CD4-positive, alpha-beta T cell treated with Interleukin-15 for 4 hours (primary cell): ENCODE measurements around the gene ALG14.
"Not testable (repeated sequence)": the region's sequence is repeated elsewhere in the genome, so short reads cannot be mapped to it uniquely, and the experiment has no call there.

ENCODE experiments used
- DNase-seq: peaks from one replicate; pipeline ENCODE4 v3.0.0-alpha.2; 2020; ENCODE audit warnings: low spot score

ALG14 gene

GRCh38 chr1:95006681-95007080 lies 66.1 kb downstream of the ALG14 start:
- DNase-seq, result no peak

GRCh38 chr1:95005584-95005983 lies 67.2 kb downstream of the ALG14 start:
- no peak for DNase-seq

GRCh38 chr1:95004013-95004412 lies 68.7 kb downstream of the ALG14 start:
- no peak for DNase-seq

GRCh38 chr1:95003433-95003738 lies 69.4 kb downstream of the ALG14 start:
- no peak for DNase-seq

DNA sequence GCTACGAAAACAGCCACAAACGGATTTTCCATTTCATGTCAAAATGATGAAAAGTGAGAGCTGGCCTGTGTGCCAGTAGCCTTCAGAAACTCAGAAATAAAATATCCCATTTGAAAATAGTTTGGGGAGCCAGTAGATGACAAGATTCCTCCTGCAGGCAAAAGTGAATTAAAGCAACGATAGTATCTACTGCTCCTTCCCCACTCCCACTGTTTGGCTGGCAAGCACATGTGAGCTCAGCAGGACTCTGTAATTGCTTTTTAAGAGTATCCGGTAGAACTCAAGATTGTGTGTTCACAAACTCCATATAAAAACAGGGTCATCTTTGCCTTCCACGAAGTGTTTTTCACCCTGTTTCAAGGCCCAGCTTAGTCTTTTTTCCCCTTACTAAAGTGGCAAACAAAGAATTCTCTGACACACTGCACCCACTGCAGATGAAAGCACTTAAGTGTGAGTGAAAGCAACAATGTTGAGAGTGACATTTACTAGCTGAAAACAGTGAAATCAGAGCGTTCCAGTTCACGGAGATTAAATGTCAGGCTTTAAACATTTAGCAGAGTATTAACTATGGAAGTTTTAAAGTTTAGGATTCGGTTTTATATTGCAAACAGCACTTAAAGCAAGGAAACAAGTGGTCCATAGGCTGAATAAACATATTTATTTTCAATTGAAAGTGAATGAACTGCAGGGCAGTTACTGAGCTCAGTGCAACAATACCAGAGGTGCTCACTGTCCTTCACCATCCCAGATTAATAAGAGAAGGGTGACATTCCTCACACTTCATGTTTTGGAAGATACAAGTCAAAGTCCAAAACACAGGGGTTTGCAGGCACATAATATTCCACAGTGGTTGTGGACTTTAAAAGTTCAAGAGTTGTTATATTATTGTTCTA lies 70.0 kb downstream of the ALG14 start:
- DNase-seq, result no peak

DNA sequence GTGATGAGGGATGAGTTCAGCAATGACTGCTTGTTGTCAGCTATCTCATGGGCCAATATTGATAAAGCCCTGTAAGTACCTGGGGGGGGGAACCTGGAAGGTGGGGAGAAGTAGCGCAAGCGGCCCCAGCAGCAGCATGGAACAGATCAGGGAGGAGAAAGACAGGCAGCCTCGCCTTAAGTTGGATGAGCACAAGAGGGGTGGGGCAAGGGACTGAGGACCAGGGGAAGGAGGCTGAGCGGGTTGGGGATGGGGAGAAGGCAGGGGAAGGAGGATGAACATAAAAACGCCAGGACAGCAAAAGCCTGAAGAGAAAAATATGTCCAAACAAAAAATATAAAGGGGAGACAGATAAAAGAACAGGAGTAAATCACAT lies 70.6 kb downstream of the ALG14 start:
- DNase-seq, result no peak

DNA sequence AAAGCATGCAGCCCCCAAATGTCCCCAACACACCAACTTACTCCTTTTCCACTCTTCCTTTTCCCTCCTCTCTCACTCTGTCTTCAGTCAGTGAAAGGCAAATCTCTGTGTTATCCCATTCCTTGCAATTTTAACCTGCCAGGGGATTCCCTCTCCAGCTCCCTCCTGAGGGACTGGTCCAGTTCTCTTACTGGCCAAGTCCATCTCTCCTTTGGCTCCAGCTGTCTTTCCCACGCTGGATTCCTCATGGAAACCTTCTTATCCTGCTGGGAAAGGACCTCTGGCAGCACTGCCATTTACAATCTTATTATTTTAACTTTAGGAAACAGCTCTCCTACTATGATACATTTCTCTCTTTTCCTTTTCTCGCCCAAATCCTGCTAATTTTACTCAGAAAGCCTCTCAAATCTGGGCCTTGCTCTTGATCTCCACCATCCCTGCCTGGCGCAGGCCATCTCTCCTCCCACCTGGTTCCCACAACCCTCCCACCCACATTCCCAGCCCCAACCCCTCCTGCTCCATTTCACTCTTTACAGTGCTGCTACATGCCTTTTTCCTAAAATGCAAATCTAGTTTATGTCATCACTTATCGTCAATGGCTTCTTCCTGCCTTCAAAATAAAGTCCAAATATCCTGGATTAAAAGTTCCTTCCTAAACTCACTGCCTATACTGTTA lies 73.2 kb downstream of the ALG14 start:
- no peak for DNase-seq

GRCh38 chr1:94998748-94999147 lies 74.0 kb downstream of the ALG14 start:
- no peak for DNase-seq

DNA sequence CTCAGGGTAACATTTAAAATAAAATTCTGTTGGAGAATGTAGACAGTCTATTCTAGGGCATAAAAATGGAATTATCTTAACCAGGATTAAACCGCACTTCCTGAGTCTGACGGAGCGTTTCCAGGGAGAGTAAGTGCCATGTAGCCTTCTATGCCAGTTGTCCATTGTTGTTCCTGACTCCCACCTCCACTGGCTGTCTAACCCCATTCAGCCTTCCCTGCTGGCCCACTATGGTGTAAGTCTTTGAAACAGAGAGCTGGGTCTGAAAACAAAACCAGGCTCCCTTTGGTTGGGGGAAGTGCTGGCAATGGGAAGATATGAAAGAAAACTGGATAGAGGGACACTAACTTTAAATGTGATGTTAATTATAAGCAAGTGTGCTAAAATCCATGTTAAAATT lies 74.6 kb downstream of the ALG14 start:
- DNase-seq, result no peak

DNA sequence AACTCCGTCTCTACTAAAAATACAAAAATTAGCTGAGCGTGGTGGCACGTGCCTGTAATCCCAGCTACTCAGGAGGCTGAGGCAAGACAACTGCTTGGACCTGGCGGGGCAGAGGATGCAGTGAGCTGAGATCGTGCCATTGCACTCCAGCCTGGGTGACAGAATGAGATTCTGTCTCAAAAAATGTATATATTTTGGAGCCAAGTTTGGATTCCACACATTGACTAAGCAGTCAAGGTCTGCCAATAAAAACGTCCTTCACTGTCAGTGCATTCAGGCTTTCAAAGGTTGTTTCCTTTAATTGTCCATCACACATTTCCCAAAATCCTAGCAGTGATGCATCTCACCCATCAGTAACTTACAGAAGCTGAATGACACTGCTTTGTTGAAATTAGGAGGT lies 77.2 kb downstream of the ALG14 start:
- not testable (repeated sequence) for DNase-seq

GRCh38 chr1:94994805-94995204 lies 77.9 kb downstream of the ALG14 start:
- DNase-seq, result no peak

DNA sequence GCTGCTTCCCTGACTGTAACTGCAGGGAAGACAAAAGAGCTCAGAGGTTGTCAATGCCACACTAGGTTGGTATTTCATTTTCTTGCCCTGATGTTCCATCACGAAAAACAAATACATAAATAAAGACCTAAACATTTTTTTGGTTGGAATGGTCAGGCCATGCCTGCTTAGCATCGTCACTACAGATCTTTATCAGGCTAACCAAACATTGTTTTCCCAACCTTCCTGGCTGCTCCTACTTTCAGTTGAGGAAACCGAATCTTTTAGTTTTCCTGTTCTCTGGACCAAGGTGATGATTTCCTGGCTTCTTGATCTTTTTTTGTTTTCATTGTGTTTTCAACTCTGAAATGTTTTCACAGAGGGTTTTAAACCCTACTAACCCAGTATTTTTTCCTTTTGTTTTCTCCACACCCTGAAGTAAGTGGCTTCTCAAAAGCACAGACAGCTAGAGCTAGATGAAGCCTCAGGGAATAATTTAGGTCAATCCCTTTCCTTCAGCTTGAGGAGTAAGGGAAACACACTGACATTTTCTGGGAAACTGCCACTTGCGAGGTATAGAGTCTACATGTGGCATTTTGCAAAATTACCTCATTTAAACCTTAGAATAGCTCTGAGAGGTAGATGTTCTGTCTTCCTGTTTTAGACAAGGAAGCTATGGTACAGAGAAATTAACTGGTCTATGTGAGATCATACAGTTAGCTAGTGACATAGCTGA lies 78.7 kb downstream of the ALG14 start:
- DNase-seq, result no peak

- no peak for DNase-seq
These were observed 79.7 kb downstream of the ALG14 start for GRCh38 chr1:94992863-94993563.

- no peak for DNase-seq
These were observed 80.6 kb downstream of the ALG14 start for GRCh38 chr1:94992161-94992560.

DNA sequence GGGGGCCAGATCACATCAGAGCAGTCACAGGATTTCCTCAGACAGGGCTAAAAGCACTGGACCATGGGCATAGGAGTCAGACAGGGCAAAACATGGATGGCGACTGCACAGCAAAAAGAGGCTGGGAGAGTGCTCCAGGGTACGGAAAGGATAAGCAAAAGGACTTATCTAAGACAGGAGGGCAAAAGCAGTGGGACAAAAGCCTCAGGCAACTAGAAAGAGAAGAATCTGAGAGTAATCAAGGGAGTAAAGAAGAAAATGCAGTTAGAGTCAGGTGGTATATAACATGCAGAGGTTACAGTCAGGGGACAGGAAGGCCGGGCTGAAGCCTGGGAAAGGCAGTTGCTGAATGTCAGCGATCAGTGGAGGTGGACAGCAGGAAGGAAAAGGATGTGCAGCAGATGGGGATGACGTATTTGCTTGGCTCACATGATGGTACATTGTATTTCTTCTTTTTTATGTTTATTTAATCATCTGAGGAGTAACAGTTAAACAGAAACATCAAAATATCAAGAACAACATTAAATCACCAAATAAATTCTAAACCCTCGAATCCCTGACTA lies 82.8 kb downstream of the ALG14 start:
- DNase-seq, result no peak

DNA sequence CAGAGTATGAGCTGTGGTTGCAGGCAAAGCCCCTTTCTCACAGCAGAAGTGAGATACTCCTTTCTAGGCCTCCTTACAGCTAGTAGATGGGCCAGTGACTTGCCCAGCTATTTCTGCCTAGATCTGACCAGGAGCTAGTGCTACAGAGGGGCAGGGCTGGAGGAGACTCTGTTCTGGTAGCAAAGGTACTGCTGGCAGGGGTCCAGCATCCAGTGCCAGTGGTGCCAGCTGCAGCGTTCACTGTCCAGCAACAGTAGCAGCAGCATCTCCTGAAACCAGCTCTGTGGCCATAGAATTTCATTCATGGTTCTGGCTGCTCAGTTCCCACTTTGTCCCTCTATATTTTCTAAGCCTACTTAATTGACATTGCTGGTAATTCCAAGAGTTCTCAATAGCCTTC lies 83.4 kb downstream of the ALG14 start:
- DNase-seq, result no peak

DNA sequence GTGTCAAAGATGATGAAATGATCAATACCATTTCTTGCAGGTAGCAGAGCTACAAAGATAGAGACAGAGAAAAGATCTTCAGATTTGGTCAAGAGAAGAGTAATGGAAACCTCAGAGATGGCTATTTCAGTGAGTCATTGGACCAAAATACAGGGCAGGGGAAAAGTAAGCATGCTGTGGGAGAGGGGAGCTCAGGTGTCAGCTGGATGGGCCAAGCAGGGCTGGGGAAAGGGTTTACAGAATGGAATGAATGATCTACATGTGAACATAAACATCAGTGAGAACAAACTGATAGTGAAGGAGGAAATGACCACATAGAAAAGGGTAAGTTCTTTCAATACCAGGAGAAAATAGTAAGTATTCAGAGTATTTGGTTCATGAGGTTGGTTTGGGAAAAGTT lies 84.4 kb downstream of the ALG14 start:
- no peak for DNase-seq

- DNase-seq, result no peak
These were observed 86.0 kb downstream of the ALG14 start for GRCh38 chr1:94986783-94987182.

GRCh38 chr1:94983171-94983739 lies 89.5 kb downstream of the ALG14 start:
- no peak for DNase-seq

- no peak for DNase-seq
These were observed 90.4 kb downstream of the ALG14 start for GRCh38 chr1:94982398-94982797.

- DNase-seq, result no peak
These were observed 91.2 kb downstream of the ALG14 start for GRCh38 chr1:94981575-94981973.
